PC-3 (cell line): ENCODE results near the gene KIF25.

Experiments
- EZH2 ChIP-seq: fragments of 300-600 bp; sonication (generic); IDR thresholded peaks from one replicate; pipeline ENCODE4 v1.6.1; 2017; ENCODE audit warnings: antibody characterized with exemption, mild to moderate bottlenecking, low read length; ENCODE audit not compliant: unreplicated experiment
- TF ChIP-seq, protein P1 (sequence below): fragments of 300-600 bp; sonication (generic); conservative IDR thresholded peaks from 2 replicates; pipeline ENCODE4 v1.5.1; 2017; ENCODE audit warnings: antibody characterized with exemption, low read depth, mild to moderate bottlenecking, low read length

DNA sequence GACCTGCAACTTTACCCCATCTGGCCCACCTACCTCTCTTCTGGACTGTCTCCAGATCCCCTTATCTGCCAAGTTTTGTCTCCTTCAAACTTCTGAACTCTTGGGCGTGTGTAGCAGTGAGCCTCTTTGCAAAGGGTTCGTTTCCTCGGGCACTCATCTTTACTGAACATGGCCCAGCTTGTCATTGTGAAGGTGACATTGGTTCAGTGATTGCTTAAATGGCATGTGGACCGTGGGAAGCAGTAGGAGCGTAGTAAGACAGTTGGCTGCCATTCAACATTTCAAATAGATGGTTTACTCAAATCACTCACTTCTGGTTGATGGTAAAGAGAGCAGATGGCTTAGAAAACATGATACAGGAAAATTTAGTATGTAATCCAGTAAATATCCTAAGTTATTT lies 34.8 kb upstream of the KIF25 start:
- TF ChIP-seq, protein P1, sequence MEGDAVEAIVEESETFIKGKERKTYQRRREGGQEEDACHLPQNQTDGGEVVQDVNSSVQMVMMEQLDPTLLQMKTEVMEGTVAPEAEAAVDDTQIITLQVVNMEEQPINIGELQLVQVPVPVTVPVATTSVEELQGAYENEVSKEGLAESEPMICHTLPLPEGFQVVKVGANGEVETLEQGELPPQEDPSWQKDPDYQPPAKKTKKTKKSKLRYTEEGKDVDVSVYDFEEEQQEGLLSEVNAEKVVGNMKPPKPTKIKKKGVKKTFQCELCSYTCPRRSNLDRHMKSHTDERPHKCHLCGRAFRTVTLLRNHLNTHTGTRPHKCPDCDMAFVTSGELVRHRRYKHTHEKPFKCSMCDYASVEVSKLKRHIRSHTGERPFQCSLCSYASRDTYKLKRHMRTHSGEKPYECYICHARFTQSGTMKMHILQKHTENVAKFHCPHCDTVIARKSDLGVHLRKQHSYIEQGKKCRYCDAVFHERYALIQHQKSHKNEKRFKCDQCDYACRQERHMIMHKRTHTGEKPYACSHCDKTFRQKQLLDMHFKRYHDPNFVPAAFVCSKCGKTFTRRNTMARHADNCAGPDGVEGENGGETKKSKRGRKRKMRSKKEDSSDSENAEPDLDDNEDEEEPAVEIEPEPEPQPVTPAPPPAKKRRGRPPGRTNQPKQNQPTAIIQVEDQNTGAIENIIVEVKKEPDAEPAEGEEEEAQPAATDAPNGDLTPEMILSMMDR = no peak
- TF ChIP-seq EZH2 = no peak
